ENCODE measurements around the gene SUPT6H. TPM values are rescaled to one million over a fixed set of nuclear protein-coding genes. Genes with fewer than 3 reads are reported as not detected.

Gene SUPT6H
- polyA plus RNA-seq, 1 donor from 2014 or later, result 19.0 TPM

DNA sequence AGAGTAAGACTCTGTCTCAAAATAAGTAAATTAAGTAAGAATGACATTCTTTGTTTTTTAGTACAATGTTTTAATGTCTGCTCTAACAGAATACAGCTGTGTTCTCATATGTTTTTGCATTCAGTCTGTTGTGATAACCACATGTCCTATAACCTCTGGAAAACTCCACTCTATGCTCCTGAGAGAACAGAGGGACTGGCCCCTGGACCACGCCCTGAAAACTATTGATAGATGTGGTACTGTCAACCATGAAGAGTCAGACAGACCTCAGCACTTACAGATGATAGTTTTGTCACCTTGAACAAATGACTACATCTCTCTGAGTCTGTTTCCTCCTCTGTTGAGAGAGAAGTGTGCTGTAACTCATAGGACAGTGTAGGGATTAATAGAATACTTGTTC lies 7.9 kb downstream of the SUPT6H start:
- no peak for TF ChIP-seq POLR2AphosphoS5 (IDR thresholded peaks at IDR 0.05)
- TF ChIP-seq, protein P1, sequence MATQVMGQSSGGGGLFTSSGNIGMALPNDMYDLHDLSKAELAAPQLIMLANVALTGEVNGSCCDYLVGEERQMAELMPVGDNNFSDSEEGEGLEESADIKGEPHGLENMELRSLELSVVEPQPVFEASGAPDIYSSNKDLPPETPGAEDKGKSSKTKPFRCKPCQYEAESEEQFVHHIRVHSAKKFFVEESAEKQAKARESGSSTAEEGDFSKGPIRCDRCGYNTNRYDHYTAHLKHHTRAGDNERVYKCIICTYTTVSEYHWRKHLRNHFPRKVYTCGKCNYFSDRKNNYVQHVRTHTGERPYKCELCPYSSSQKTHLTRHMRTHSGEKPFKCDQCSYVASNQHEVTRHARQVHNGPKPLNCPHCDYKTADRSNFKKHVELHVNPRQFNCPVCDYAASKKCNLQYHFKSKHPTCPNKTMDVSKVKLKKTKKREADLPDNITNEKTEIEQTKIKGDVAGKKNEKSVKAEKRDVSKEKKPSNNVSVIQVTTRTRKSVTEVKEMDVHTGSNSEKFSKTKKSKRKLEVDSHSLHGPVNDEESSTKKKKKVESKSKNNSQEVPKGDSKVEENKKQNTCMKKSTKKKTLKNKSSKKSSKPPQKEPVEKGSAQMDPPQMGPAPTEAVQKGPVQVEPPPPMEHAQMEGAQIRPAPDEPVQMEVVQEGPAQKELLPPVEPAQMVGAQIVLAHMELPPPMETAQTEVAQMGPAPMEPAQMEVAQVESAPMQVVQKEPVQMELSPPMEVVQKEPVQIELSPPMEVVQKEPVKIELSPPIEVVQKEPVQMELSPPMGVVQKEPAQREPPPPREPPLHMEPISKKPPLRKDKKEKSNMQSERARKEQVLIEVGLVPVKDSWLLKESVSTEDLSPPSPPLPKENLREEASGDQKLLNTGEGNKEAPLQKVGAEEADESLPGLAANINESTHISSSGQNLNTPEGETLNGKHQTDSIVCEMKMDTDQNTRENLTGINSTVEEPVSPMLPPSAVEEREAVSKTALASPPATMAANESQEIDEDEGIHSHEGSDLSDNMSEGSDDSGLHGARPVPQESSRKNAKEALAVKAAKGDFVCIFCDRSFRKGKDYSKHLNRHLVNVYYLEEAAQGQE (IDR thresholded peaks at IDR 0.05; ENCODE audit: borderline replicate concordance), result no peak
- TF ChIP-seq EP300 (conservative IDR thresholded peaks at IDR 0.05; ENCODE audit: poor library complexity, severe bottlenecking), result no peak
- TF ChIP-seq TAF1 (IDR thresholded peaks at IDR 0.05; ENCODE audit: low read depth), result no peak
- TF ChIP-seq, protein P2, sequence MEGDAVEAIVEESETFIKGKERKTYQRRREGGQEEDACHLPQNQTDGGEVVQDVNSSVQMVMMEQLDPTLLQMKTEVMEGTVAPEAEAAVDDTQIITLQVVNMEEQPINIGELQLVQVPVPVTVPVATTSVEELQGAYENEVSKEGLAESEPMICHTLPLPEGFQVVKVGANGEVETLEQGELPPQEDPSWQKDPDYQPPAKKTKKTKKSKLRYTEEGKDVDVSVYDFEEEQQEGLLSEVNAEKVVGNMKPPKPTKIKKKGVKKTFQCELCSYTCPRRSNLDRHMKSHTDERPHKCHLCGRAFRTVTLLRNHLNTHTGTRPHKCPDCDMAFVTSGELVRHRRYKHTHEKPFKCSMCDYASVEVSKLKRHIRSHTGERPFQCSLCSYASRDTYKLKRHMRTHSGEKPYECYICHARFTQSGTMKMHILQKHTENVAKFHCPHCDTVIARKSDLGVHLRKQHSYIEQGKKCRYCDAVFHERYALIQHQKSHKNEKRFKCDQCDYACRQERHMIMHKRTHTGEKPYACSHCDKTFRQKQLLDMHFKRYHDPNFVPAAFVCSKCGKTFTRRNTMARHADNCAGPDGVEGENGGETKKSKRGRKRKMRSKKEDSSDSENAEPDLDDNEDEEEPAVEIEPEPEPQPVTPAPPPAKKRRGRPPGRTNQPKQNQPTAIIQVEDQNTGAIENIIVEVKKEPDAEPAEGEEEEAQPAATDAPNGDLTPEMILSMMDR (IDR thresholded peaks at IDR 0.05; ENCODE audit: poor library complexity, severe bottlenecking), result no peak
- TF ChIP-seq SMC3 (conservative IDR thresholded peaks at IDR 0.05; ENCODE audit: poor library complexity), result no peak
- no peak for TF ChIP-seq EZH2 (IDR thresholded peaks at IDR 0.05; ENCODE audit: borderline replicate concordance, insufficient read depth, low read length, poor library complexity, severe bottlenecking)
- Histone ChIP-seq H4K20me1 (ENCODE audit: insufficient read depth) (peaks cover 2% of the 10 kb centered on the region), H3K9ac (ENCODE audit: low read length) (no peak overlapping the region), H2AFZ (ENCODE audit: low read depth, low read length) (no peak overlapping the region), H3F3A (ENCODE audit: insufficient read depth, low read length, poor library complexity, severe bottlenecking) (no peaks in the 10 kb centered on the region), H3K79me2 (replicated peaks; ENCODE audit: insufficient read depth, low read length) (peaks cover 25% of the 10 kb centered on the region), H3K27me3 (ENCODE audit: insufficient read depth, low read depth, low read length) (no peaks in the 10 kb centered on the region), H3K27ac (ENCODE audit: low read length) (no peak overlapping the region), H3K9me2 (ENCODE audit: insufficient read depth, low read length) (no peaks in the 10 kb centered on the region), H3K4me2 (ENCODE audit: low read length) (no peak overlapping the region), H3K36me3 (ENCODE audit: insufficient read depth, low read length) (peaks cover 7% of the 10 kb centered on the region), H3K9me3 (ENCODE audit: low read length) (no peaks in the 10 kb centered on the region), H3K4me3 (ENCODE audit: low read length) (no peak overlapping the region)

DNA sequence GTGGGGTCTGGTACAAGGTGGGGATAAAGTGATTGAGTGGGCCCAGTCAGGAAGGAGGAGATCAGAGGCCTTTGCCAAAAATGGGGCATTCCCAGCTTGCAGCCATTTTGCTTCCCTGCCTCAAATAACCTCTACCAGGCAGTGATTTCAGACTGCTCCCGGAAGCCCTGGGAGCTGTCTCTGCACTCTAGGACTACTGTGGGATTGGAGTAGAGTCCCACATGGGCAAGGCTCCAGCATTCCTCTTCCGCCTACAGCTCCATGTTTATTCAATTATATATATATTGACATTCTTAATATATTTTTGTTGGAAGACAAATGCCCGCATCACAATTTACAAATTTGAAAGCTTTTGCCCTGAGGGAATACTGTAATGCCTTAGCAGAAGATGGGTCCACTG lies 13.5 kb downstream of the SUPT6H start:
- Histone ChIP-seq H4K20me1 (ENCODE audit: insufficient read depth) (no peaks in the 10 kb centered on the region), H2AFZ (ENCODE audit: low read depth, low read length) (no peak overlapping the region), H3K36me3 (ENCODE audit: insufficient read depth, low read length) (peaks cover 14% of the 10 kb centered on the region), H3K79me2 (replicated peaks; ENCODE audit: insufficient read depth, low read length) (no peaks in the 10 kb centered on the region), H3K9me3 (ENCODE audit: low read length) (no peaks in the 10 kb centered on the region), H3K9me2 (ENCODE audit: insufficient read depth, low read length) (no peaks in the 10 kb centered on the region), H3K4me3 (ENCODE audit: low read length) (no peak overlapping the region), H3K9ac (ENCODE audit: low read length) (no peak overlapping the region), H3F3A (ENCODE audit: insufficient read depth, low read length, poor library complexity, severe bottlenecking) (no peaks in the 10 kb centered on the region), H3K27ac (ENCODE audit: low read length) (no peak overlapping the region), H3K4me2 (ENCODE audit: low read length) (no peak overlapping the region), H3K27me3 (ENCODE audit: insufficient read depth, low read depth, low read length) (no peaks in the 10 kb centered on the region)
- TF ChIP-seq EZH2 (IDR thresholded peaks at IDR 0.05; ENCODE audit: borderline replicate concordance, insufficient read depth, low read length, poor library complexity, severe bottlenecking) (no peak), SMC3 (conservative IDR thresholded peaks at IDR 0.05; ENCODE audit: poor library complexity) (no peak), EP300 (conservative IDR thresholded peaks at IDR 0.05; ENCODE audit: poor library complexity, severe bottlenecking) (no peak), RAD21 (conservative IDR thresholded peaks at IDR 0.05) (no peak)
- TF ChIP-seq, protein P1 (IDR thresholded peaks at IDR 0.05; ENCODE audit: borderline replicate concordance), result no peak
